Fibroblast of lung (primary cell): ENCODE measurements around the gene FREM1. TPM values are rescaled to one million over a fixed set of nuclear protein-coding genes. Genes with fewer than 3 reads are reported as not detected.
A peak's percentile ranks its signal among the peaks of the same experiment; 100 is the strongest.

Experiments used
- DNase-seq, 2 donors: peaks; one replicate each; pipeline versions ENCODE4 v3.0.0 to v3.0.0-alpha.2; 2010; ENCODE audit warnings: low read depth in 2 of 2
- H2AFZ ChIP-seq: 2 replicates; pipeline ENCODE4 v1.5.1; 2012; ENCODE audit warnings: low read length, control low read depth, inconsistent platforms
- H3K27ac ChIP-seq: 2 replicates; pipeline ENCODE4 v1.5.1; 2011; ENCODE audit warnings: low read length, control low read depth; ENCODE audit not compliant: insufficient read depth
- H3K27me3 ChIP-seq: 2 replicates; pipeline ENCODE4 v1.5.1; 2011; ENCODE audit warnings: mild to moderate bottlenecking, low read length; ENCODE audit not compliant: control insufficient read depth, insufficient read depth
- H3K36me3 ChIP-seq: 2 replicates; pipeline ENCODE4 v1.5.1; 2011; ENCODE audit warnings: low read length; ENCODE audit not compliant: control insufficient read depth, insufficient read depth
- H3K4me1 ChIP-seq: 2 replicates; pipeline ENCODE4 v1.5.1; 2011; ENCODE audit warnings: low read length; ENCODE audit not compliant: control insufficient read depth, insufficient read depth; ENCODE audit errors: extremely low read depth
- H3K4me2 ChIP-seq: 2 replicates; pipeline ENCODE4 v1.5.1; 2011; ENCODE audit warnings: low read length, control low read depth; ENCODE audit not compliant: insufficient read depth; ENCODE audit errors: extremely low read depth
- H3K4me3 ChIP-seq, 4 experiments: fragments of 200-600 bp in 1 of 4; sonication (generic) in 1 of 4; replicated peaks in 1 of 4; 2 replicates each; pipeline ENCODE4 v1.5.1; 2011 to 2016; ENCODE audit warnings: low read length in 4 of 4, low read depth in 3 of 4, mild to moderate bottlenecking in 3 of 4, control low read depth in 2 of 4, inconsistent platforms in 1 of 4, mixed read lengths in 1 of 4; ENCODE audit not compliant: insufficient read depth in 1 of 4; ENCODE audit errors: control extremely low read depth in 1 of 4
- H3K79me2 ChIP-seq: 2 replicates; pipeline ENCODE4 v1.5.1; 2012; ENCODE audit warnings: mild to moderate bottlenecking, low read length, inconsistent platforms; ENCODE audit not compliant: control insufficient read depth, insufficient read depth
- H3K9ac ChIP-seq: 2 replicates; pipeline ENCODE4 v1.5.1; 2011; ENCODE audit warnings: mild to moderate bottlenecking, low read length, control low read depth; ENCODE audit not compliant: insufficient read depth
- H3K9me3 ChIP-seq: 2 replicates; pipeline ENCODE4 v1.5.1; 2012; ENCODE audit warnings: low read depth, low read length; ENCODE audit not compliant: control insufficient read depth, insufficient read depth
- H4K20me1 ChIP-seq: 2 replicates; pipeline ENCODE4 v1.5.1; 2011; ENCODE audit warnings: low read length; ENCODE audit not compliant: control insufficient read depth, insufficient read depth; ENCODE audit errors: extremely low read depth
- EZH2 ChIP-seq: IDR thresholded peaks from 2 replicates; pipeline ENCODE4 v1.5.1; 2012; ENCODE audit warnings: low read length, control low read depth, mild to moderate bottlenecking; ENCODE audit errors: missing control alignments
- polyA plus RNA-seq, 2 donors: library from polyadenylated mRNA; depleted of rRNA in 1 of 2; stranded (reverse) in 1 of 2; unstranded in 1 of 2; fragments of >200 nt; gene quantifications; 2 replicates each; pipeline ENCODE4 v1.2.1, GENCODE V29; 2011 to 2012; ENCODE audit warnings: missing spikeins in 1 of 2
- total RNA-seq: library from RNA; depleted of rRNA; stranded (reverse); fragments of >200 nt; gene quantifications from 2 replicates; pipeline ENCODE4 v1.2.1, GENCODE V29; 2014
- TF ChIP-seq, protein P1 (sequence below), 2 donors: IDR thresholded peaks in 1 of 2; conservative IDR thresholded peaks in 1 of 2; 1 replicate in 1 of 2; 2 replicates in 1 of 2; pipeline ENCODE4 v1.5.1; 2011 to 2012; ENCODE audit warnings: low read length in 2 of 2, control low read depth in 1 of 2, inconsistent platforms in 1 of 2, low read depth in 1 of 2, mild to moderate bottlenecking in 1 of 2

Gene FREM1
- total and polyA plus RNA-seq, 2 donors (not counting 1 experiment from before 2014, with no cell fraction given) = under 0.01 to 0.01 TPM

DNA sequence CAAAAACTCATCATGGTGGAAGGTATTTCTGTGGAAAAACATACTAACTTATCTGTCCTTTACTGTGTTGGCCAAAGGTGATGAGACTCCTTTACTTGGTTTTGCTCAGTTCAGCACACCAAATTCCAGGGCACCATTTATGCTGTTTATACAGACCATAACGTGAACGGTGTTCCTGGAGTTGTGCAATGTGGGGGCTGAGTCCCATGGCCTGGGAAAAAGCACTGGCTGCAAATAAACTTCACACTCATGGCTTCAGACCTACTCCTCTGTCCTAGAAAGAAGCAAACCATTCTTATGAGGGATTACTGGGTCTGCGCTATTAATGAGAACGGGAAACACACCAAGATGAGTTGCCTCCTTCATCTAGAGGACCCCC lies 10.4 kb downstream of the FREM1 start:
- Histone ChIP-seq H3K9me3 (no peaks in the 10 kb centered on the region), H4K20me1 (no peaks in the 10 kb centered on the region), H3K9ac (no peak overlapping the region), H3K4me2 (no peak overlapping the region), H3K27ac (no peak overlapping the region), H3K4me3 (no peak overlapping the region), H3K36me3 (no peaks in the 10 kb centered on the region), H3K4me1 (no peaks in the 10 kb centered on the region), H3K27me3 (no peaks in the 10 kb centered on the region), H2AFZ (no peak overlapping the region), H3K79me2 (no peaks in the 10 kb centered on the region)
- no peak for DNase-seq
- no peak for TF ChIP-seq EZH2
- TF ChIP-seq, protein P1, sequence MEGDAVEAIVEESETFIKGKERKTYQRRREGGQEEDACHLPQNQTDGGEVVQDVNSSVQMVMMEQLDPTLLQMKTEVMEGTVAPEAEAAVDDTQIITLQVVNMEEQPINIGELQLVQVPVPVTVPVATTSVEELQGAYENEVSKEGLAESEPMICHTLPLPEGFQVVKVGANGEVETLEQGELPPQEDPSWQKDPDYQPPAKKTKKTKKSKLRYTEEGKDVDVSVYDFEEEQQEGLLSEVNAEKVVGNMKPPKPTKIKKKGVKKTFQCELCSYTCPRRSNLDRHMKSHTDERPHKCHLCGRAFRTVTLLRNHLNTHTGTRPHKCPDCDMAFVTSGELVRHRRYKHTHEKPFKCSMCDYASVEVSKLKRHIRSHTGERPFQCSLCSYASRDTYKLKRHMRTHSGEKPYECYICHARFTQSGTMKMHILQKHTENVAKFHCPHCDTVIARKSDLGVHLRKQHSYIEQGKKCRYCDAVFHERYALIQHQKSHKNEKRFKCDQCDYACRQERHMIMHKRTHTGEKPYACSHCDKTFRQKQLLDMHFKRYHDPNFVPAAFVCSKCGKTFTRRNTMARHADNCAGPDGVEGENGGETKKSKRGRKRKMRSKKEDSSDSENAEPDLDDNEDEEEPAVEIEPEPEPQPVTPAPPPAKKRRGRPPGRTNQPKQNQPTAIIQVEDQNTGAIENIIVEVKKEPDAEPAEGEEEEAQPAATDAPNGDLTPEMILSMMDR (conservative IDR thresholded peaks at IDR 0.05 in 1 of 2, IDR thresholded peaks at IDR 0.05 in 1 of 2; ENCODE audit: low read depth in 1 of 2, low read length in 2 of 2) = no peak

DNA sequence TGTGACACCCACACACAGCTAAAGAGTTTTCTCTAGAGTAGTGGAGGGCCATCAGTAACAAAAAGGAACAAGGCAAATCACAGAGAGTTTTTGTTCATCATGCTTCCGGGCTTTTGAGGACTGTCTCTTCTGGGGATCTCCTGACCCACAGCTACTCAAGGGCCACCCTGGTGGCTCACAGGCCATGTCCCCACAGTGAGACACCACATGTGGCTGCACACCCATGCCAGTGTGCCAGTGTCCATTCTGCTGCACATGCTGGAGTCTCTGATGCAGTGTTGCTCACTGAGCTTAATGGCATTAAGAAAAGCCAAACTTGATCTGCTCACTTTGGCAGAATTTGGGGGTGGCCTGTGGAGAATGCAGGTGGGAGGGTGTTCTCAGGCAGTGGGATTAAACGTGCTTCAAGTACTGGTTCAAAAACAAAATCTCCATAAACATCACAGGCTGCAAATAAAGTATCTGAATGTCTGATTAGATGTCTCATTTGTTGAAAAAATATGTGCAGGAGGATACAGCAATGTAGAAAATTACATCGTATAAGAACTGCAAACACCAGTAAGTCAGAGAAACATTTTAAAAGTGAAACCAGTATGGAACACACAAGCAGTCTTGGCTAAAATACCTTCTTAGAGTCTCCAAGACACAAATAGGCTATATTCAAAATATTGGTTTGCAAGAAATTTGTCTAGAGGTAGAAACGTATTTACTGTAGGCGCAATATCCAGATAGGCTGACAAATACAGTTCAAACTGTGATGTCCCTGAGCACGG lies 11.0 kb downstream of the FREM1 start:
- no peak overlapping the region for H3K9ac ChIP-seq
- H3K4me2 ChIP-seq = no peak overlapping the region
- DNase-seq = no peak
- H3K36me3 ChIP-seq = no peaks in the 10 kb centered on the region
- TF ChIP-seq, protein P1 (conservative IDR thresholded peaks at IDR 0.05 in 1 of 2, IDR thresholded peaks at IDR 0.05 in 1 of 2; ENCODE audit: low read depth in 1 of 2, low read length in 2 of 2) = no peak
- TF ChIP-seq EZH2 = no peak
- no peak overlapping the region for H2AFZ ChIP-seq
- H3K4me3 ChIP-seq = no peak overlapping the region
- H3K4me1 ChIP-seq = no peaks in the 10 kb centered on the region
- H3K27ac ChIP-seq = no peak overlapping the region
- no peaks in the 10 kb centered on the region for H4K20me1 ChIP-seq
- H3K79me2 ChIP-seq = no peaks in the 10 kb centered on the region
- no peaks in the 10 kb centered on the region for H3K9me3 ChIP-seq
- no peaks in the 10 kb centered on the region for H3K27me3 ChIP-seq

DNA sequence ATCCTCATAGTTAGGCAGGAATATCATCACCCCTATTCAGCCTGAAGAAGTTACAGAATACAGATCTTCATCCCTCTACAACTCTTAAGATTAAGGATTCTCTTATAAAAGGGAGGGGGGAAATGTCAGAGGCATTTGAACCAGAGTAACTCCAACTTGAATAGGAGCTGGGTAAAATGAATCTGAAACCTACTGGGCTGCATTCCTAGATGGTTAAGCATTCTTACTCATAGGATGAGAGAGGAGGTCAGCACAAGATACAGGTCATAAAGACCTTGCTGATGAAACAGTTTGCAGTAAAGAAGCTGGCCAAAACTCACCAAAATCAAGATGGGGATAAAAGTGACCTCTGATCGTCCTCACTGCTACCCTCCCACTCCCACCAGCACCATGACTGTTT lies 14.4 kb downstream of the FREM1 start:
- DNase-seq = peak in 1 of 2 donors; percentile 37
- H3K9me3 ChIP-seq = no peaks in the 10 kb centered on the region
- no peak for TF ChIP-seq EZH2
- TF ChIP-seq, protein P1 (conservative IDR thresholded peaks at IDR 0.05 in 1 of 2, IDR thresholded peaks at IDR 0.05 in 1 of 2; ENCODE audit: low read depth in 1 of 2, low read length in 2 of 2) = no peak
- no peaks in the 10 kb centered on the region for H3K79me2 ChIP-seq
- H3K27ac ChIP-seq = no peak overlapping the region
- no peaks in the 10 kb centered on the region for H4K20me1 ChIP-seq
- no peak overlapping the region for H3K4me2 ChIP-seq
- H3K4me3 ChIP-seq = no peak overlapping the region
- no peaks in the 10 kb centered on the region for H3K27me3 ChIP-seq
- H3K9ac ChIP-seq = no peak overlapping the region
- no peaks in the 10 kb centered on the region for H3K4me1 ChIP-seq
- no peaks in the 10 kb centered on the region for H3K36me3 ChIP-seq
- no peak overlapping the region for H2AFZ ChIP-seq
